CD4-positive, alpha-beta T cell treated with Interleukin-2 at 100 ng/mL for 4 hours (primary cell): ENCODE results near the gene FAM240A.
"Not testable (repeated sequence)": the region's sequence is repeated elsewhere in the genome, so short reads cannot be mapped to it uniquely, and the experiment has no call there.

ENCODE experiments used
- DNase-seq: peaks from one replicate; pipeline ENCODE4 v3.0.0-alpha.2; 2020; ENCODE audit warnings: low spot score

FAM240A gene

GRCh38 chr3:46612324-46612723 is at the start of gene FAM240A:
Gene FAM240A, plus strand, starts transcription at chr3:46612525. Its CDS starts 159 bp downstream, at chr3:46612684.
- DNase-seq, result no peak

DNA sequence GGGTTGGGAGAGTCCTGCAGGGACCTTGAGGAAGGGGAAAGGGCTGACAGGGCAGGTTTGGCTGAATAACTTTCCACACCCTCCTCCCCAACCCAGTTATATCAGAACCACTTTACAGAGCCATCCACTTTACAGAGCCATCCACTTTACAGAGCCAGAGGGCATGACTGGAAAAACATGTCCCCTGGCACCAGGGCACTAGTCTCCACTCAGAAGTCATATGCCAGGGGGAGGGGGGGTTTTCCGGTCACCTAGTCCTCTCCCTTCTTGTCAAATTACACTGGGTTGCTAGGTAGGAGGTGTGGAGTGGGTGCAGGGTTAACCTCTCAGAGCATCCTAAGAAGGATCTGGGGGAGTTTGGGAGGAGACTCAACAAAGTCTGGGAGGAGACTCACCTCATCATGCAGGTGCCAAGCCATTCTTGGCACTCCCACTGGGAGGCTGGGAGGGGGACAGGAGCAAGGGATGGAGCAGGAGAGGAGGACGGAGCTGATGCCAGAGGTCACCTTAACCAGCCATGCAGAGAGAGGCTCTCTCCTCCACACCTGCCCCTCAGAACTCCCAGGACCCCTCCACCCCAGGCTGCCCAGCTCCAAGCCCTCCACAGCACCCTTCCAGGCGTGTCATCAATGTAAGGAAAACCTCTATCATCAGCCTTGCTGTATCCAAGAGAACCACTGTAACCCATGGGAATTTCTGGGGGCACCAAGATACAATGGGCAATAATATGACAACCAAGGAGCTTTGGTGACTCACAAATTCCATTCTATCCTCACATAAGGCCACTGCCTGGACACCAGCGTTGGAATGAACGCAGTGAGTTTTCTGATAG is 47.9 kb upstream of the FAM240A start:
- DNase-seq, result no peak

GRCh38 chr3:46565077-46565476 is 47.2 kb upstream of the FAM240A start:
- DNase-seq, result no peak

- no peak for DNase-seq
Observed at GRCh38 chr3:46565607-46566039, 46.7 kb upstream of the FAM240A start.

GRCh38 chr3:46566040-46566641 is 46.2 kb upstream of the FAM240A start, which contains the start of gene LRRC2:
Gene LRRC2, minus strand, starts transcription at chr3:46566302. Its CDS starts 14,711 bp downstream, at chr3:46551591.
- DNase-seq, result peak; percentile 21

GRCh38 chr3:46571684-46572083 is 40.6 kb upstream of the FAM240A start:
- DNase-seq, result no peak

GRCh38 chr3:46573701-46574100 is 38.6 kb upstream of the FAM240A start:
- DNase-seq, result no peak

- DNase-seq, result no peak
Observed at GRCh38 chr3:46574243-46574646, 38.1 kb upstream of the FAM240A start.

DNA sequence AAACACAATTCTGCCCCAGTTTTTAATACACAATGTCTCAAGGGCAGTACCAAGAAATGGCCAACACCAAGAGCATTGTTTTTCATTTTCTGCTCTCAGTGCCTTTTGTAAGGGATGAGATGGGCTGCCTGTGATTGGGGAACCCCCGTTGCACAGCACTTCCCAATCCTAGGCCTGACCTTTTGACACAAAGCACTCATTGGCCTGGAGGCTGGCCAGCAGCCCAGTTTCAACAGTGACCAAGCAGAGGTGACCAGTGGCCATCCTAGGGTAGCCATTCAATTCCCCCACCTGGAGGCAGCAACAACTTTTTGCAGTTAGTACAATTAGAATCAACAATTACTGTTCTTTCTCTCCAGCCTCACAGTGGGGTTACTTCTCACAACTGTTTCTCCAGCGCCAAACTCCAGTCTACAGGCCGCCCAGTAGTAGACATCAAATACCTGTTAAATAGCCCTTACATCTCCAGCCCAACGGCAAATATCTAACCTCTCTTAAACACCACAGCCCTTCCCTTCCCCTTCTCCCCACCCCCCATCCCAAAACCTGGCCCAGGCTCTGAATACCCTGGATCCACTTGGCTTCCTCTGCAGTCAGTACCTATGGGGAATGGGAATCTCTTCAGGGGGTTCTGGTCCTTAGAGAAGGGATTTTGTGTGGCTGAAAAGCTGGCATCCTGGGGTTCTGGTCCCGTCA is 37.3 kb upstream of the FAM240A start:
- no peak for DNase-seq

GRCh38 chr3:46575577-46576222 is 36.6 kb upstream of the FAM240A start:
- no peak for DNase-seq

DNA sequence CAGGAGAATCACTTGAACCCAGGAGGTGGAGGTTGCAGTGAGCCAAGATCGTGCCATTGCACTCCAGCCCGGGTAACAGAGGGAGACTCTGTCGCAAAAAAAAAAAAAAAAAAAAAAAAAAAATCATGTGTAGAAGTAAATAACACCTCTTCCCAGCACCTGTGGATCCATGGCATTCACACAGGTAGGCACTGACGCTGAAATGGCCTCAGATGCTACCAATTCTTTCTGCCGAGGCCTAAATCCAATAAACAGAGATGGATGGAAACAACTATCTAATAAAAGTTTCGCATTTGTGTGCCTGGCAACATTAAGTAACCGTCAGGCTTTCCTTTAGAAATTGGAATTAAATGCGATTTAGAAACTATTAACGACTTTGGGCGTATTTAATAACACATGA is 35.9 kb upstream of the FAM240A start:
- no peak for DNase-seq

GRCh38 chr3:46576879-46577278 is 35.4 kb upstream of the FAM240A start:
- DNase-seq, result no peak

DNA sequence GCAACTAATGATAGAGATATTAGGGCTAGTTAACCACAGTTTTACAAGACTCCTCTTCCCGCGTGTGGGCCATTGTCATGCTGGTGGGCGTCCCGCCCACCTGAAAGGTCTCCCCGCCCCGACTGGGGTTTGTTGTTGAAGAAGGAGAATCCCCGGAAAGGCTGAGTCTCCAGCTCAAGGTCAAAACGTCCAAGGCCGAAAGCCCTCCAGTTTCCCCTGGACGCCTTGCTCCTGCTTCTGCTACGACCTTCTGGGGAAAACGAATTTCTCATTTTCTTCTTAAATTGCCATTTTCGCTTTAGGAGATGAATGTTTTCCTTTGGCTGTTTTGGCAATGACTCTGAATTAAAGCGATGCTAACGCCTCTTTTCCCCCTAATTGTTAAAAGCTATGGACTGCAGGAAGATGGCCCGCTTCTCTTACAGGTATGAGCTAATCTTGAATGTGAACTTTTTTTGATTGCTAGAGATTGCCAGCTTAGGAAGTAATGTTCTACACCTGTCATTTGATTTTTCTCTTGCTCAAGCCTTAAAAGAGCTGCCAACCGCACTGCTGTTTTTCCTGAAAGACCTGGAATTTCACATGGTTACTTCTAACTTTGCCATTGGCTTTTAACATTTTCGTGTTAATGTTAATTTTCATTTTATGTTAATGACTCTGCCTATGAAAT is 34.6 kb upstream of the FAM240A start:
- not testable (repeated sequence) for DNase-seq

DNA sequence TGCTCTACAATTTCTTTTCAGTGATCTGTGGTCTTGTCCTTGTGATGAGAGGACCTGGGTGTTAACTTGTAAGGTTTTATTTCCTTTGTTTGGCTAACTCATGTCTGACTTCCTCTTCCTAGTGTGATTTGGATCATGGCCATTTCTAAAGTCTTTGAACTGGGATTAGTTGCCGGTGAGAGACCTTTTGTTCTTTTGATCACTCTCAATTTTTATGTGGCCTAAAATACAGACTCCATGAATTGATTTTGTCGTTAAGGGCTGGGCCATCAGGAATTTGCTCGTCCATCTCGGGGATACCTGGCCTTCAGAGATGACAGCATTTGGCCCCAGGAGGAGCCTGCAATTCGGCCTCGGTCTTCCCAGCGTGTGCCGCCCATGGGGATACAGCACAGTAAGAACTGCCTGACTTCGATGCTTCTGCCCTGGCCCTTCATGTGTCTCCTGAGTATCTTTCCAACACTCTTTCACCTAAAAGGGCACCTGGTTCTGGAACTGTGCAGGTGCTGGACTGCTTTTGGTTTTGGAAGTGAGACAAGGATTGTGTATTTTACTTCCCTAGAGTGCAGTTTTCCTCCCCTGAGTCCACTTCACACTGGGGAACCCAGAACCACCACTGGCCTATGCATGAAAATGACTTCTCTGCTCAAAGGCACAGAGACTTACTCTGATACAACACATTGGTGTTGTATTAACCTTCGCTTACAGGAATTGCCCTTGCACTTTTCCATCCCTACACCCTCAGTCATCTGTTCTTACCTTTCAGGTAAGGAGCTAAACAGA is 33.2 kb upstream of the FAM240A start:
- no peak for DNase-seq

DNA sequence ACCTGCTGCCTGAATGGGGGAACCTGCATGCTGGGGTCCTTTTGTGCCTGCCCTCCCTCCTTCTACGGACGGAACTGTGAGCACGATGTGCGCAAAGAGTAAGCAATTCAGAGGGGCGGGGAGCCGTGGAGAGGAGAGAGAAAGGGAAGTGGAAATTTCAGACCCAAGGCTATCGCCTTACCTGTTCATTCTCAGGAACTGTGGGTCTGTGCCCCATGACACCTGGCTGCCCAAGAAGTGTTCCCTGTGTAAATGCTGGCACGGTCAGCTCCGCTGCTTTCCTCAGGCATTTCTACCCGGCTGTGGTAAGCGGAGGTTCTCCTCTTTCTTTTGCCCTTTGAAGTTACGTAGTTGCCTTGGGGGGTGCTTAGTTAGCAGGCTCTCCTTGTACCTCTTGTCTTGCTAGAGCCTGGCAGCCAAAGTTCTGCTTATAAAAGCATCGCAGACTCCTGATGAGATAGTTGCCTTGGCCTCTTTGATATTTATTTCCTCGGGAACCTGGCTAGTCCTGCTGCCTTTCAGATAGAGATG is 32.5 kb upstream of the FAM240A start:
- no peak for DNase-seq

GRCh38 chr3:46580675-46581074 is 31.6 kb upstream of the FAM240A start:
- DNase-seq, result no peak

DNA sequence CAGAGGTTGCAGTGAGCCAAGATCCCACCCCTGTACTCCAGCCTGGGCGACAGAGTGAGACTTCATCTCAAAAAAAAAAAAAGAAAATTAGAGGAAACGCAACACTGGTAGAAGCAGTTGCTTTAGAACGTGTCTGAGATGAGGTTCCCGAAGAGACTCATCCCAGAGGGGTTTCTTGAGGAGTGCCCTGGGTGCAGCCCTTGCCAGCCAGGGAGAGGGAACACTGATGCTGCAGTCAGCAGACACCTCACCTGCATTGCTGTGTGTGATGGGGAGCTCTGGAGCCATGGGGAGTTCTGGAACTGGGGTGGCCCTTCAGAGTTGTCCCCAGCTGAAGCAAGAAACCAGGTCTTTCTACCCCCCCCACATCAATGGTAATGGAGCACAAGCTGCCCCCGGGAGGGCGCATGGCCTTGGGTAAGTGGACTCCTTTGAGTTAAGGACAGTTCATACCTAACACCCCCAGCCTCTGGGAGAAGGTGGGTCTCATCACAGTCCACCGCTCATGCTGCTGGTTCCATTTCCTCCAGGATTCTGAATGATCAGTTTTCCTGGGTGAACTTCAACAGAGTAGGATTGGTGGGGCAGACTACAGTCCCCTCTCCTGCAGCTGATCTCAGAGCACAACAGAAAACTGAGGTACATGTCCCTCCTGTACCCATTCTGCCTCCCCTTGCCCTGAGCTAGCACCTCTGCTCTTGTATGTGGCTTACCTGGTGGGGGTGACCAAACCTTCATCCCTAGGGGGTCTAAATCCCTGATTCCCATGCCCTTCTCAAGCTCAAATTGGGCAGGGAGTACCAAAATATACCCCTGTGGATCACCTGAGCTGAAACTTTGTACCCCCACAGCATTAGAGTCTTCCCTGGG is 27.5 kb upstream of the FAM240A start:
- DNase-seq, result no peak

GRCh38 chr3:46585799-46586693 is 26.3 kb upstream of the FAM240A start:
- no peak for DNase-seq
